K562 (cell line): ENCODE data around the gene AGPAT3. TPM values are rescaled to one million over a fixed set of nuclear protein-coding genes. Genes with fewer than 3 reads are reported as not detected.

ENCODE experiments used
- ARNT ChIP-seq, 2 experiments: fragments of 450-650 bp; IDR thresholded peaks; 2 replicates each; pipeline ENCODE4 v1.6.1; 2016; ENCODE audit warnings: mild to moderate bottlenecking in 1 of 2
- CXXC5 ChIP-seq: fragments of 250-450 bp; sonication (Bioruptor Pico); IDR thresholded peaks from 2 replicates; pipeline ENCODE4 v1.8.0; 2022; ENCODE audit warnings: inconsistent platforms, mild to moderate bottlenecking, moderate library complexity
- DIDO1 ChIP-seq: fragments of 450-650 bp; IDR thresholded peaks from 2 replicates; pipeline ENCODE4 v1.6.1; 2016; ENCODE audit warnings: low read depth, missing biosample characterization, missing genetic modification characterization
- E2F4 ChIP-seq: sonication (generic); formaldehyde crosslinking; IDR thresholded peaks from 2 replicates; pipeline ENCODE4 v1.8.0; 2022; ENCODE audit warnings: mild to moderate bottlenecking, low read depth, missing genetic modification reagents
- ETV5 ChIP-seq: sonication (generic); formaldehyde crosslinking; IDR thresholded peaks from 2 replicates; pipeline ENCODE4 v1.4.0; 2020; ENCODE audit warnings: low read depth, mild to moderate bottlenecking, missing genetic modification reagents
- HEY1 ChIP-seq: fragments of 250-450 bp; sonication (Bioruptor Pico); IDR thresholded peaks from 2 replicates; pipeline ENCODE4 v1.5.0; 2020; ENCODE audit warnings: mild to moderate bottlenecking, moderate library complexity, borderline replicate concordance
- ID3 ChIP-seq, 2 experiments: fragments of 250-450 bp in 1 of 2; fragments of 450-650 bp in 1 of 2; sonication (Bioruptor Pico) in 1 of 2; IDR thresholded peaks; 2 replicates each; pipeline versions ENCODE4 v1.6.1 to v1.8.0; 2016 to 2021; ENCODE audit warnings: mild to moderate bottlenecking in 2 of 2, moderate library complexity in 2 of 2, missing compliant biosample characterization in 1 of 2, missing genetic modification characterization in 1 of 2
- KHSRP ChIP-seq: fragments of 450-650 bp; IDR thresholded peaks from 2 replicates; pipeline ENCODE4 v1.6.1; 2017
- MCM3 ChIP-seq: fragments of 450-650 bp; IDR thresholded peaks from 2 replicates; pipeline ENCODE4 v1.6.1; 2016
- NR1H2 ChIP-seq: sonication (generic); formaldehyde crosslinking; IDR thresholded peaks from 2 replicates; pipeline ENCODE4 v1.4.0; 2020; ENCODE audit warnings: mild to moderate bottlenecking, missing genetic modification reagents
- NR2C1 ChIP-seq, 2 experiments: fragments of 450-650 bp; IDR thresholded peaks; 2 replicates each; pipeline ENCODE4 v1.6.1; 2017; ENCODE audit warnings: mild to moderate bottlenecking in 2 of 2, antibody characterized with exemption in 1 of 2, inconsistent platforms in 1 of 2, missing compliant biosample characterization in 1 of 2, missing genetic modification characterization in 1 of 2
- POLR3A ChIP-seq: IDR thresholded peaks from 2 replicates; pipeline ENCODE4 v1.6.1; 2011; ENCODE audit warnings: borderline replicate concordance, mild to moderate bottlenecking, moderate library complexity; ENCODE audit not compliant: insufficient read length, insufficient read depth; ENCODE audit errors: extremely low read depth
- SRSF7 ChIP-seq: fragments of 200-400 bp; formaldehyde crosslinking; optimal IDR thresholded peaks from 2 replicates; pipeline ENCODE3; 2017; ENCODE audit warnings: mild to moderate bottlenecking, low read depth, low read length
- SUPT5H ChIP-seq: fragments of 450-650 bp; IDR thresholded peaks from 2 replicates; pipeline ENCODE4 v1.6.1; 2016
- TAL1 ChIP-seq: fragments of 450-650 bp; IDR thresholded peaks from 2 replicates; pipeline ENCODE4 v1.6.1; 2016; ENCODE audit warnings: mild to moderate bottlenecking
- TEAD1 ChIP-seq, 2 experiments: fragments of 450-650 bp in 1 of 2; sonication (generic) in 1 of 2; formaldehyde crosslinking; IDR thresholded peaks; 2 replicates each; pipeline versions ENCODE4 v1.4.0 to v1.8.0; 2020 to 2022; ENCODE audit warnings: mild to moderate bottlenecking in 2 of 2, missing genetic modification reagents in 1 of 2
- ZBTB7A ChIP-seq: IDR thresholded peaks from 2 replicates; pipeline ENCODE4 v1.6.1; 2011; ENCODE audit warnings: low read depth, mild to moderate bottlenecking, low read length, moderate library complexity, borderline replicate concordance; ENCODE audit not compliant: control insufficient read depth
- ZC3H8 ChIP-seq: fragments of 450-650 bp; IDR thresholded peaks from 2 replicates; pipeline ENCODE4 v1.6.1; 2017
- ZNF592 ChIP-seq: fragments of 450-650 bp; IDR thresholded peaks from 2 replicates; pipeline ENCODE4 v1.6.1; 2017; ENCODE audit warnings: antibody characterized with exemption, mild to moderate bottlenecking
- ZNF830 ChIP-seq: fragments of 250-450 bp; sonication (Bioruptor Pico); IDR thresholded peaks from 2 replicates; pipeline ENCODE4 v1.5.0; 2021; ENCODE audit warnings: mild to moderate bottlenecking
- polyA plus RNA-seq, 8 experiments: library from polyadenylated mRNA; depleted of rRNA in 4 of 8; stranded (reverse) in 5 of 8; unstranded in 3 of 8; fragments of >200 nt; fragmentation: Nextera tagmentation in 2 of 8; fragmentation: Illumina TruSeq in 1 of 8; extraction: Ambion mirVana in 2 of 8; extraction: Trizol in 1 of 8; gene quantifications; 2 replicates each; pipeline versions ENCODE4 v1.2.1 to v1.2.3, GENCODE V29; 2011 to 2014; ENCODE audit warnings: inconsistent platforms in 1 of 8, missing spikeins in 1 of 8
- total RNA-seq, 7 experiments: library from RNA; depleted of rRNA in 6 of 7; stranded (reverse); fragments of >200 nt in 6 of 7; fragmentation: Illumina TruSeq in 2 of 7; extraction: Trizol in 2 of 7; gene quantifications; 2 replicates each; pipeline versions ENCODE4 v1.2.1 to v1.2.3, GENCODE V29; 2011 to 2021; ENCODE audit warnings: low replicate concordance in 1 of 7

The AGPAT3 gene
- total and polyA plus RNA-seq, 9 of the 15 experiments (the other 6 are each of a cell fraction or from before 2014, with no cell fraction given) = 1.5 to 88.4 (median 35.7) TPM

- TF ChIP-seq SRSF7 (no peak), ZBTB7A (peak; percentile 94), DIDO1 (tag) (no peak), TAL1 (peak; percentile 36; the same call in 1 of the 2 replicates), ETV5 (peak; percentile 89), ZNF830 (CRISPR knock-in tag) (no peak), TEAD1 (CRISPR knock-in tag; IDR thresholded peaks at IDR 0.05) (0 out of 4 replicates have a peak, but pooled peaks of 1 of the 2 experiments have one; percentile 16), NR2C1 (IDR thresholded peaks at IDR 0.05) (no peak), NR2C1 (tag; IDR thresholded peaks at IDR 0.05) (peak; percentile 42), ID3 (CRISPR knock-in tag; IDR thresholded peaks at IDR 0.05) (no peak), ID3 (tag; IDR thresholded peaks at IDR 0.05) (peak; percentile 86), NR1H2 (0 out of 2 replicates have a peak, but pooled peaks have one; percentile 50), HEY1 (CRISPR knock-in tag) (no peak), CXXC5 (CRISPR knock-in tag) (peak; percentile 85), ARNT (IDR thresholded peaks at IDR 0.05) (peak; percentile 82 to 88), KHSRP (no peak), SUPT5H (peak; percentile 55), ZNF592 (peak; percentile 99), MCM3 (no peak), ZC3H8 (no peak), POLR3A (no peak), E2F4 (CRISPR knock-in tag) (no peak)
These were observed 57.2 kb downstream of the AGPAT3 start (continued) for GRCh38 chr21:43921979-43922945.
